PC-3 (cell line): ENCODE measurements around the gene ACKR3. TPM values are rescaled to one million over a fixed set of nuclear protein-coding genes. Genes with fewer than 3 reads are reported as not detected.

ENCODE experiments used
- ATAC-seq: fragments of 200-7000 bp; cut with Tn5 transposase; 2 replicates; pipeline ENCODE4 v1.9.1; 2020; ENCODE audit warnings: mild to moderate bottlenecking, moderate library complexity
- BruUV-seq: library from RNA; stranded (reverse); fragments of 400-500 nt; replicated peaks from 2 replicates; lab custom pipeline; 2021; lab: Mats Ljungman, UMichigan
- CTCF ChIA-PET: fragments of 300-600 bp; sonication (Branson Sonifier 250); formaldehyde crosslinking; loops from one replicate; lab custom pipeline; 2022; ENCODE audit warnings: antibody characterized with exemption; lab: Charles Lee
- POLR2A ChIA-PET: fragments of 300-600 bp; sonication (Branson Sonifier 250); formaldehyde crosslinking; loops from one replicate; lab custom pipeline; 2022; ENCODE audit warnings: antibody characterized with exemption; ENCODE audit not compliant: unreplicated experiment; lab: Charles Lee
- DNase-seq: peaks from one replicate; pipeline ENCODE4 v3.0.0-alpha.2; 2015
- H2AFZ ChIP-seq: fragments of 300-600 bp; sonication (generic); 2 replicates; pipeline ENCODE4 v1.6.0; 2016; ENCODE audit warnings: antibody characterized with exemption, low read length
- H3F3A ChIP-seq: fragments of 300-600 bp; sonication (generic); one replicate; pipeline ENCODE4 v1.6.0; 2017; ENCODE audit warnings: antibody characterized with exemption, low read length, control low read depth, mild to moderate bottlenecking; ENCODE audit not compliant: unreplicated experiment
- H3K27ac ChIP-seq: fragments of 300-600 bp; sonication (generic); 2 replicates; pipeline ENCODE4 v1.5.1; 2016; ENCODE audit warnings: mild to moderate bottlenecking, low read length
- H3K27me3 ChIP-seq: fragments of 300-600 bp; sonication (generic); 2 replicates; pipeline ENCODE4 v1.6.1; 2016; ENCODE audit warnings: low read length, mixed read lengths
- H3K36me3 ChIP-seq: fragments of 300-600 bp; sonication (generic); 2 replicates; pipeline ENCODE4 v1.6.1; 2016; ENCODE audit warnings: low read depth, mixed run types, low read length, mixed read lengths
- H3K4me1 ChIP-seq: fragments of 300-600 bp; sonication (generic); 2 replicates; pipeline ENCODE4 v1.5.1; 2016; ENCODE audit warnings: low read length; ENCODE audit not compliant: insufficient read depth
- H3K4me2 ChIP-seq: fragments of 300-600 bp; sonication (generic); 2 replicates; pipeline ENCODE4 v1.6.0; 2016; ENCODE audit warnings: low read length
- H3K4me3 ChIP-seq: fragments of 300-600 bp; sonication (generic); 2 replicates; pipeline ENCODE4 v1.5.1; 2016; ENCODE audit warnings: mild to moderate bottlenecking, low read length, mixed read lengths
- H3K79me2 ChIP-seq: fragments of 300-600 bp; sonication (generic); 2 replicates; pipeline ENCODE4 v1.6.1; 2017; ENCODE audit warnings: low read length, mixed read lengths
- H3K9ac ChIP-seq: fragments of 300-600 bp; sonication (generic); 2 replicates; pipeline ENCODE4 v1.6.0; 2016; ENCODE audit warnings: mild to moderate bottlenecking, low read length
- H3K9me2 ChIP-seq: fragments of 300-600 bp; sonication (generic); replicated peaks from 2 replicates; pipeline ENCODE4 v1.6.1; 2016; ENCODE audit warnings: mixed run types, low read length, mixed read lengths
- H3K9me3 ChIP-seq: fragments of 300-600 bp; sonication (generic); 2 replicates; pipeline ENCODE4 v1.6.1; 2016; ENCODE audit warnings: low read length, mixed read lengths
- H4K20me1 ChIP-seq: fragments of 300-600 bp; sonication (generic); 2 replicates; pipeline ENCODE4 v1.6.1; 2016; ENCODE audit warnings: low read length, mixed read lengths
- CTCF ChIP-seq: fragments of 300-600 bp; sonication (generic); conservative IDR thresholded peaks from 2 replicates; pipeline ENCODE4 v1.5.1; 2017; ENCODE audit warnings: antibody characterized with exemption, low read depth, mild to moderate bottlenecking, low read length
- EZH2 ChIP-seq: fragments of 300-600 bp; sonication (generic); IDR thresholded peaks from one replicate; pipeline ENCODE4 v1.6.1; 2017; ENCODE audit warnings: antibody characterized with exemption, mild to moderate bottlenecking, low read length; ENCODE audit not compliant: unreplicated experiment
- EZH2phosphoT487 ChIP-seq: fragments of 300-600 bp; sonication (generic); IDR thresholded peaks from 2 replicates; pipeline ENCODE4 v1.6.1; 2018; ENCODE audit warnings: mild to moderate bottlenecking, antibody characterized with exemption, low read length, borderline replicate concordance
- intact Hi-C: fragments of 100-400 bp; cut with micrococcal nuclease; formaldehyde crosslinking; loops from 2 replicates; pipeline ENCODE4 v1.9.0; 2023
- total RNA-seq: library from RNA; depleted of rRNA; stranded (reverse); fragments of >200 nt; gene quantifications from 2 replicates; pipeline ENCODE4 v1.2.3, GENCODE V29; 2014

ACKR3 gene
- total RNA-seq, 1 experiment from 2014 or later: 3.1 TPM

DNA sequence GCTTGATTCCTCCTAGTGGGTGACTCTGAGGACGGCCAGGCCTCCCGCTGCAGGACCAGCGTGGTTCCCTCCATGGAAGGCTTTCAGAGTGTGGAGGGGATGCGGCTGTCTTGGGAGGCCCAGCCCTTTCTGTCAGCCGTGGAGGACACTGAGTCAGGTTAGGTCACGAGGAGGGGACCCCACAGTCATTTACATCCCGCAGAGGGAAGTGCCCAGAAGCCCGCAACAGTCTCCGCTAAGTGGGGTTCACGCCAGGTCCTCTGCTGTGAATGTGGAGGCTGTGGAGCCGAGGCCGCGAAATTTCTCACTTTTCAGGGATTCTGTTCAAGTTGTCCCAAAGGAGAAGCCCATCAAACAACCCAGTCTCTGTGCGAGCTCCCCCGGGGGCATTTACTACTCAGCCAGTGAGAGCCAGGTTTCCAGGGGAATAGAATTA, 8.8 kb downstream of the ACKR3 start:
- no peaks in the 10 kb centered on the region for H3K27me3 ChIP-seq
- H3F3A ChIP-seq: no peaks in the 10 kb centered on the region
- DNase-seq: no peak
- H3K9me2 ChIP-seq: no peaks in the 10 kb centered on the region
- no peaks in the 10 kb centered on the region for H4K20me1 ChIP-seq
- no peak overlapping the region for H2AFZ ChIP-seq
- ChIA-PET POLR2A (no interaction called here), CTCF (no interaction called here)
- TF ChIP-seq CTCF (no peak), EZH2 (no peak), EZH2phosphoT487 (no peak)
- no peak overlapping the region for H3K4me3 ChIP-seq
- no peaks in the 10 kb centered on the region for H3K79me2 ChIP-seq
- H3K36me3 ChIP-seq: no peaks in the 10 kb centered on the region
- H3K4me2 ChIP-seq: no peak overlapping the region
- no peak for ATAC-seq
- H3K9me3 ChIP-seq: no peaks in the 10 kb centered on the region
- intact Hi-C loops: no loop called here
- no TSS peak for BruUV-seq
- H3K27ac ChIP-seq: no peak overlapping the region
- H3K9ac ChIP-seq: no peak overlapping the region
- no peaks in the 10 kb centered on the region for H3K4me1 ChIP-seq

DNA sequence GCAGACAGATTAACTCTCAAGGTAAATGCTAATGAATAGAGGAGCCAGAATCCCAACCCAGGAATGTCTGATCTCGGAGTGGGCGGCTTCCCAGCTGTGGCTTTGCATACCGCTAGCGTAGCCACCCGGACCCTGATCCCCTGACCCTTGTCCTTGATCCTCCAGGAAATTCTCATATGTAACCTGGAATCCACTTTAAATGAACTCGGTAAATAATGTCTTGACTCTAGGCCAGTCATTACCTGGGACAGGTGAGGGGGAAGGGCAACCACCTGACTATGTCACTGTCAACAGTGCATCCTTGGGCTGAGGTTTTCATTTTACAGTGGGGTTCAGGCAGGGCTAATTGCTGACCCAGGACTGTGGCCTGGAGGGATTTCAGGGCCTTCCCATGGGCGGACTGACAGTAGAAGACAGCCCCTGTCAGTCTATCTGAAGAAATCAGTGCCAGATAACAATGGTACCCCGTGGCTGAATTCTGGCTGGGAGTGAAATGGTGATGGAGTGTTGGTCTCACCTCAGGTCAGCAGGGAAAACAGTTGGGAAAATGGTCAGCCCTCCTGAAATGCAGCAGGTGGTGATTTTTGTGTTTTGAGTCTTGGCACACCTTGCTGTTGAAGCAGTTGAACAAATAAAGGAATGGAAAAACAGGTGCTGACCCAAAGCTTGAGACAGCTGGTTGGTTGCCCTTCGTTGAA, 9.6 kb downstream of the ACKR3 start:
- Histone ChIP-seq H3F3A (no peaks in the 10 kb centered on the region), H3K36me3 (no peaks in the 10 kb centered on the region), H2AFZ (no peak overlapping the region), H3K4me3 (no peak overlapping the region), H3K9me2 (no peaks in the 10 kb centered on the region), H3K4me1 (no peaks in the 10 kb centered on the region), H3K4me2 (no peak overlapping the region), H3K27ac (no peak overlapping the region), H4K20me1 (no peaks in the 10 kb centered on the region), H3K9me3 (no peaks in the 10 kb centered on the region), H3K79me2 (no peaks in the 10 kb centered on the region), H3K9ac (no peak overlapping the region), H3K27me3 (no peaks in the 10 kb centered on the region)
- no peak for ATAC-seq
- no TSS peak for BruUV-seq
- DNase-seq: no peak
- ChIA-PET CTCF (no interaction called here), POLR2A (no interaction called here)
- intact Hi-C loops: no loop called here
- no peak for TF ChIP-seq EZH2
- no peak for TF ChIP-seq EZH2phosphoT487
- TF ChIP-seq CTCF: no peak

GRCh38 chr2:236579746-236580315, 10.2 kb downstream of the ACKR3 start:
- Histone ChIP-seq H3K79me2 (no peaks in the 10 kb centered on the region), H3K27me3 (no peaks in the 10 kb centered on the region), H4K20me1 (no peaks in the 10 kb centered on the region), H3K4me2 (no peak overlapping the region), H3K27ac (no peak overlapping the region), H3K36me3 (no peaks in the 10 kb centered on the region), H3K9me3 (no peaks in the 10 kb centered on the region), H3K9me2 (no peaks in the 10 kb centered on the region), H3K4me3 (no peak overlapping the region), H3K9ac (no peak overlapping the region), H2AFZ (no peak overlapping the region), H3K4me1 (no peaks in the 10 kb centered on the region), H3F3A (no peaks in the 10 kb centered on the region)
- no peak for DNase-seq
- TF ChIP-seq EZH2phosphoT487: no peak
- no peak for TF ChIP-seq EZH2
- TF ChIP-seq CTCF: no peak
- POLR2A ChIA-PET: no interaction called here
- ATAC-seq: no peak
- BruUV-seq: no TSS peak
- intact Hi-C loops: no loop called here
- CTCF ChIA-PET: no interaction called here
